ENCODE results near the gene ZFP1. TPM values are rescaled to one million over a fixed set of nuclear protein-coding genes. Genes with fewer than 3 reads are reported as not detected.

ZFP1 gene
- total and polyA plus RNA-seq, 2 of the 4 experiments (the other 2 are of a cell fraction) = 3.8 to 16.0 TPM

DNA sequence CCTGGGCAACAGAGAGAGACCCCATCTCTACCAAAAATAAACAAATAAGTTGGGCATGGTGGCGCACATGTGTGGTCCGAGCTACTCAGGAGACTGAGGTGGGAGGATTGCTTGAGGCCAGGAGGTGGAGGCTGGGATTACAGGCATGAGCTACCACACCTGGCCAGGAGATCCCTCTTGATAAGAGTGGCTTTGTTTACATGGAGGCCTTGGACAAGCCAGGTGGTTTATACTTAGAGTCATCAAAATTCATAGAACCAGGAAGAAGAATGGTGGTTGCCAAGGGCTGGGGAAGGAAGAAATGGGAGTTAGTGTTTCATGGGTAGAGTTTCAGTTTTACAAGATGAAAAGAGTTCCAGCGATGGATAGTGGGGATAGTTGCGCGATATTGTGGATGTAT, 8.8 kb upstream of the ZFP1 start:
- dilution Hi-C loops (cut with HindIII; ENCODE audit: low sequenced_read_pairs, unreplicated experiment) = no loop called here
- no peak for TF ChIP-seq CHD1 (IDR thresholded peaks at IDR 0.05; ENCODE audit: low read depth, low read length)
- TF ChIP-seq, protein P1, sequence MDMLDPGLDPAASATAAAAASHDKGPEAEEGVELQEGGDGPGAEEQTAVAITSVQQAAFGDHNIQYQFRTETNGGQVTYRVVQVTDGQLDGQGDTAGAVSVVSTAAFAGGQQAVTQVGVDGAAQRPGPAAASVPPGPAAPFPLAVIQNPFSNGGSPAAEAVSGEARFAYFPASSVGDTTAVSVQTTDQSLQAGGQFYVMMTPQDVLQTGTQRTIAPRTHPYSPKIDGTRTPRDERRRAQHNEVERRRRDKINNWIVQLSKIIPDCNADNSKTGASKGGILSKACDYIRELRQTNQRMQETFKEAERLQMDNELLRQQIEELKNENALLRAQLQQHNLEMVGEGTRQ (IDR thresholded peaks at IDR 0.05; ENCODE audit: low read depth, low read length) = no peak
- no peak for TF ChIP-seq RFX5 (IDR thresholded peaks at IDR 0.05; ENCODE audit: low read depth, low read length)
- TF ChIP-seq MXI1 (IDR thresholded peaks at IDR 0.05; ENCODE audit: borderline replicate concordance, low read depth, low read length) = no peak
- no peak for TF ChIP-seq POLR2A (IDR thresholded peaks at IDR 0.05; ENCODE audit: low read depth, low read length)
- no peak for TF ChIP-seq NFE2L2 (IDR thresholded peaks at IDR 0.05; ENCODE audit: low read depth, low read length)
- no peak for TF ChIP-seq BHLHE40 (IDR thresholded peaks at IDR 0.05; ENCODE audit: low read depth, low read length)
- no peak for TF ChIP-seq SMC3 (IDR thresholded peaks at IDR 0.05; ENCODE audit: low read depth, low read length)
- TF ChIP-seq, protein P2, sequence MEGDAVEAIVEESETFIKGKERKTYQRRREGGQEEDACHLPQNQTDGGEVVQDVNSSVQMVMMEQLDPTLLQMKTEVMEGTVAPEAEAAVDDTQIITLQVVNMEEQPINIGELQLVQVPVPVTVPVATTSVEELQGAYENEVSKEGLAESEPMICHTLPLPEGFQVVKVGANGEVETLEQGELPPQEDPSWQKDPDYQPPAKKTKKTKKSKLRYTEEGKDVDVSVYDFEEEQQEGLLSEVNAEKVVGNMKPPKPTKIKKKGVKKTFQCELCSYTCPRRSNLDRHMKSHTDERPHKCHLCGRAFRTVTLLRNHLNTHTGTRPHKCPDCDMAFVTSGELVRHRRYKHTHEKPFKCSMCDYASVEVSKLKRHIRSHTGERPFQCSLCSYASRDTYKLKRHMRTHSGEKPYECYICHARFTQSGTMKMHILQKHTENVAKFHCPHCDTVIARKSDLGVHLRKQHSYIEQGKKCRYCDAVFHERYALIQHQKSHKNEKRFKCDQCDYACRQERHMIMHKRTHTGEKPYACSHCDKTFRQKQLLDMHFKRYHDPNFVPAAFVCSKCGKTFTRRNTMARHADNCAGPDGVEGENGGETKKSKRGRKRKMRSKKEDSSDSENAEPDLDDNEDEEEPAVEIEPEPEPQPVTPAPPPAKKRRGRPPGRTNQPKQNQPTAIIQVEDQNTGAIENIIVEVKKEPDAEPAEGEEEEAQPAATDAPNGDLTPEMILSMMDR (conservative IDR thresholded peaks at IDR 0.05; ENCODE audit: low read depth, low read length) = no peak
- TF ChIP-seq RCOR1 (IDR thresholded peaks at IDR 0.05; ENCODE audit: insufficient replicate concordance, low read length) = no peak
- no peak for TF ChIP-seq CEBPB (IDR thresholded peaks at IDR 0.05; ENCODE audit: low read depth, low read length)
- TF ChIP-seq FOS (IDR thresholded peaks at IDR 0.05; ENCODE audit: low read depth, low read length) = no peak
- TF ChIP-seq MAZ (IDR thresholded peaks at IDR 0.05; ENCODE audit: borderline replicate concordance, low read depth, low read length) = no peak
- TF ChIP-seq RAD21 (IDR thresholded peaks at IDR 0.05; ENCODE audit: low read length) = no peak
- Histone ChIP-seq H3K27ac (ENCODE audit: insufficient read depth, low read length) (no peak overlapping the region), H2BK120ac (ENCODE audit: low read depth, low read length) (no peak overlapping the region), H2AK9ac (replicated peaks; ENCODE audit: low read depth, low read length, poor library complexity) (no peak overlapping the region), H4K5ac (ENCODE audit: low read depth, low read length) (no peak overlapping the region), H4K20me1 (ENCODE audit: insufficient read depth, low read length) (no peaks in the 10 kb centered on the region), H2AK5ac (ENCODE audit: low read depth, low read length) (no peak overlapping the region), H4K8ac (ENCODE audit: low read depth in 2 of 2, low read length in 2 of 2) (no peak overlapping the region), H3K56ac (ENCODE audit: extremely low read depth, insufficient read depth, low read length) (no peak overlapping the region), H3K4me1 (ENCODE audit: control insufficient read depth, insufficient read depth, low read length) (no peaks in the 10 kb centered on the region), H3K9me3 (ENCODE audit: control insufficient read depth, insufficient read depth, low read length) (no peaks in the 10 kb centered on the region), H2BK5ac (ENCODE audit: low read depth, low read length, poor library complexity, severe bottlenecking) (no peak overlapping the region), H3K9ac (ENCODE audit: low read depth, low read length) (no peak overlapping the region), H2BK15ac (ENCODE audit: low read depth, low read length) (no peak overlapping the region), H3K9me1 (ENCODE audit: insufficient read depth, low read length) (no peaks in the 10 kb centered on the region), H3K27me3 (ENCODE audit: control insufficient read depth, insufficient read depth, low read length) (no peaks in the 10 kb centered on the region; the same call in 1 of the 2 replicates), H3K4me2 (ENCODE audit: low read depth, low read length) (no peak overlapping the region), H3K18ac (ENCODE audit: low read depth, low read length) (no peak overlapping the region), H3K36me3 (ENCODE audit: control insufficient read depth, insufficient read depth, low read length) (no peaks in the 10 kb centered on the region), H3K79me1 (ENCODE audit: low read depth in 1 of 2, low read length in 2 of 2) (no peaks in the 10 kb centered on the region), H4K91ac (ENCODE audit: insufficient read depth, low read depth, low read length) (no peak overlapping the region), H2AFZ (replicated peaks; ENCODE audit: low read length, poor library complexity) (no peak overlapping the region), H3K23ac (ENCODE audit: low read depth, low read length) (no peak overlapping the region), H3K4ac (ENCODE audit: low read depth, low read length) (no peak overlapping the region), H2BK20ac (ENCODE audit: low read depth, low read length) (no peak overlapping the region), H3K14ac (replicated peaks; ENCODE audit: low read depth, low read length) (no peak overlapping the region), H3K4me3 (ENCODE audit: insufficient read depth, low read depth, low read length) (no peak overlapping the region)
- DNase-seq (no peak), ATAC-seq (ENCODE audit: low read depth) (no peak)
- in situ Hi-C loops (cut with MboI; ENCODE audit: low sequenced_read_pairs) = no loop called here
- POLR2A ChIA-PET (ENCODE audit: unreplicated experiment) = no interaction called here
- CTCF ChIA-PET = no interaction called here
- intact Hi-C loops (cut with micrococcal nuclease) = no loop called here
- WGBS, 2 experiments (ENCODE audit: extremely low coverage in 2 of 2, insufficient read length in 1 of 2) = no CpG with 5 or more reads among the region's 5 CpGs
- no TSS peak for BruUV-seq (replicated peaks)

Measured in IMR-90 (cell line).